Breast epithelium (tissue), 3 donors: ENCODE data around the gene ZFYVE21.

Experiments
- CTCF ChIP-seq, 3 donors: fragments of 450-650 bp; IDR thresholded peaks; one replicate each; pipeline ENCODE4 v1.5.1; 2016 to 2017; ENCODE audit warnings: antibody characterized with exemption in 3 of 3, mild to moderate bottlenecking in 3 of 3, moderate library complexity in 3 of 3
- POLR2A ChIP-seq: fragments of 450-650 bp; IDR thresholded peaks from one replicate; pipeline ENCODE4 v1.6.1; 2016; ENCODE audit warnings: antibody characterized with exemption, mild to moderate bottlenecking, moderate library complexity
- POLR2AphosphoS5 ChIP-seq, 3 donors: sonication (generic); formaldehyde crosslinking; IDR thresholded peaks; one replicate each; pipeline ENCODE4 v1.6.1; 2017; ENCODE audit warnings: antibody characterized with exemption in 3 of 3

GRCh38 chr14:103690332-103690731 lies 25.3 kb upstream of the ZFYVE21 start:
- TF ChIP-seq CTCF (IDR thresholded peaks at IDR 0.05) (no peak), POLR2A (no peak), POLR2AphosphoS5 (IDR thresholded peaks at IDR 0.05) (no peak)
